GM23248 (cell line): ENCODE measurements around the gene FAM25C. TPM values are rescaled to one million over a fixed set of nuclear protein-coding genes. Genes with fewer than 3 reads are reported as not detected.
"Not testable (repeated sequence)": the region's sequence is repeated elsewhere in the genome, so short reads cannot be mapped to it uniquely, and the experiment has no call there.

Experiments used
- DNase-seq: peaks from one replicate; pipeline ENCODE4 v3.0.0-alpha.2; 2015
- H2AFZ ChIP-seq: fragments of 200-600 bp; sonication (generic); 2 replicates; pipeline ENCODE4 v1.6.1; 2016; ENCODE audit warnings: antibody characterized with exemption
- H3F3A ChIP-seq: fragments of 200-600 bp; sonication (generic); 2 replicates; pipeline ENCODE4 v1.6.1; 2016; ENCODE audit warnings: mild to moderate bottlenecking, antibody characterized with exemption, mixed run types; ENCODE audit not compliant: insufficient read depth
- H3K27ac ChIP-seq: fragments of 200-600 bp; sonication (generic); 2 replicates; pipeline ENCODE4 v1.5.1; 2016; ENCODE audit warnings: mild to moderate bottlenecking
- H3K27me3 ChIP-seq: fragments of 200-600 bp; sonication (generic); replicated peaks from 2 replicates; pipeline ENCODE4 v1.6.1; 2016; ENCODE audit warnings: mild to moderate bottlenecking; ENCODE audit not compliant: insufficient read depth
- H3K36me3 ChIP-seq: fragments of 200-600 bp; sonication (generic); 2 replicates; pipeline ENCODE4 v1.6.1; 2016; ENCODE audit warnings: low read depth, mild to moderate bottlenecking
- H3K4me1 ChIP-seq: fragments of 200-600 bp; sonication (generic); 2 replicates; pipeline ENCODE4 v1.6.1; 2016; ENCODE audit warnings: mild to moderate bottlenecking; ENCODE audit not compliant: insufficient read depth
- H3K4me2 ChIP-seq: fragments of 200-600 bp; sonication (generic); one replicate; pipeline ENCODE4 v1.6.1; 2016; ENCODE audit warnings: mild to moderate bottlenecking; ENCODE audit not compliant: unreplicated experiment
- H3K4me3 ChIP-seq: fragments of 200-600 bp; sonication (generic); 2 replicates; pipeline ENCODE4 v1.5.1; 2016; ENCODE audit warnings: mild to moderate bottlenecking
- H3K79me2 ChIP-seq: fragments of 200-600 bp; sonication (generic); 2 replicates; pipeline ENCODE4 v1.6.1; 2016; ENCODE audit warnings: mild to moderate bottlenecking; ENCODE audit not compliant: insufficient read depth
- H3K9ac ChIP-seq: fragments of 200-600 bp; sonication (generic); 2 replicates; pipeline ENCODE4 v1.6.1; 2016; ENCODE audit warnings: mild to moderate bottlenecking
- H3K9me2 ChIP-seq: fragments of 200-600 bp; sonication (generic); 2 replicates; pipeline ENCODE4 v1.6.1; 2016; ENCODE audit warnings: mixed run types, mild to moderate bottlenecking, moderate library complexity; ENCODE audit not compliant: insufficient read depth
- H3K9me3 ChIP-seq: fragments of 200-600 bp; sonication (generic); one replicate; pipeline ENCODE4 v1.6.1; 2017; ENCODE audit warnings: low read depth
- H4K20me1 ChIP-seq: fragments of 200-600 bp; sonication (generic); 2 replicates; pipeline ENCODE4 v1.6.0; 2016; ENCODE audit not compliant: insufficient read depth
- WGBS, 2 experiments: methylation state at CpG; one replicate each; pipeline ENCODE4 v1.1.6; 2015 to 2017; ENCODE audit warnings: low lambda C conversion rate in 2 of 2, low coverage in 1 of 2; ENCODE audit errors: missing lambda C conversion rate in 2 of 2; 5-methylcytosine and 5-hydroxymethylcytosine counted together
- in situ Hi-C: fragments of 300-500 bp; cut with MboI; formaldehyde crosslinking; loops from 2 replicates; pipeline ENCODE4 v1.15.0; 2020
- polyA plus RNA-seq: library from polyadenylated mRNA; unstranded; fragments of >200 nt; fragmentation: Nextera tagmentation; extraction: Ambion mirVana; gene quantifications from 2 replicates; pipeline ENCODE4 v1.2.1, GENCODE V29; 2016
- total RNA-seq: library from RNA; depleted of rRNA; stranded (reverse); fragments of >200 nt; shearing (Covaris generic); gene quantifications from 2 replicates; pipeline ENCODE4 v1.2.3, GENCODE V29; 2014

FAM25C gene
- total and polyA plus RNA-seq, 2 experiments from 2014 or later = not detected

DNA sequence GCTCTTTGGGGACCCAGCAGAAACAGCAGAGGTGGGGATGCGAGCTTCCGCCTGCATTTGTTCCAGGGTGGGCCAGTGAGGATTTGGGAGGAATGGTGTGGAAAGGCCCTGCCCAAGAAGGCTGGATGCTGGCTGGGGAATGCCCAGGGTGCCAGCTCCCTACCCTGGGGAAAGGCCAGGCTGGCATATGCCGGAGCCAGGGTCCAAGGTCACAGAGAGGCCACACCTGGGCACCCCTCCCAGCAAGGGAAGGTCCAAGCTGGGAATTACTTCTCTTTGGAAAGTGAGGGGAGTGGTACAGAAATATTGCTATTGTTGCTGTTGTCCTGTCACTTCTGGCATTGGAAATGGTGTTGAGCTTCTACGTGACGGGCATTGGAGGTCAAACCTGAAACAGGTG is 28.0 kb downstream of the FAM25C start:
- H3K36me3 ChIP-seq, H3K79me2 ChIP-seq, H2AFZ ChIP-seq, H3K9me2 ChIP-seq, in situ Hi-C loops, H3K27ac ChIP-seq, H3F3A ChIP-seq, H3K9me3 ChIP-seq, H3K4me1 ChIP-seq, H4K20me1 ChIP-seq, H3K4me3 ChIP-seq, DNase-seq, H3K4me2 ChIP-seq, H3K9ac ChIP-seq, H3K27me3 ChIP-seq: not testable (repeated sequence)
- WGBS, 2 experiments = no CpG with 5 or more reads among the region's 5 CpGs

DNA sequence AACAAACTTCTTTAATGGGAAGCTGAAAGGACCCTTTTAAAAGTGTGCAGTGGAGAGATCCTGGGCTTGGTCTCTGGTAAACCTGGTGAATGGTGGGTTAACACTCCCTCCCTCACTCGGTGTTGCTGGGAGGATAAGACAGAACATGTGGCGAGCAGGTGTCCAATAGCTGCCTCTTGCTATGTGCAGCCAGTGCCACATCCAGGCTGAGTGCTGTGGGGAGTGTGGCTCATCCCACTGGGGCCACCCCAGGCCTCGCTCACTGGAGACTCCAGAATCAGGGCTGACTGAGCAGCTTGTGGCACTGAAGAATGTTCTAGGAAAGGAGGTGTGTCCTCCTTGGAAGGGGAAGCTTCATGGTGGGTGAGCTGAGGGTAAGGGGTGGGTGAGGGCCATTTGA is 29.5 kb downstream of the FAM25C start:
- 50 to 55% methylated on average over 3 of the region's 3 CpGs for WGBS, 2 experiments
- H3K9ac ChIP-seq, H3K36me3 ChIP-seq, H3K4me2 ChIP-seq, H3K27ac ChIP-seq, H3K4me3 ChIP-seq, in situ Hi-C loops, H3F3A ChIP-seq, H2AFZ ChIP-seq, H3K9me3 ChIP-seq, H3K4me1 ChIP-seq, DNase-seq, H3K79me2 ChIP-seq, H3K9me2 ChIP-seq, H3K27me3 ChIP-seq, H4K20me1 ChIP-seq: not testable (repeated sequence)

DNA sequence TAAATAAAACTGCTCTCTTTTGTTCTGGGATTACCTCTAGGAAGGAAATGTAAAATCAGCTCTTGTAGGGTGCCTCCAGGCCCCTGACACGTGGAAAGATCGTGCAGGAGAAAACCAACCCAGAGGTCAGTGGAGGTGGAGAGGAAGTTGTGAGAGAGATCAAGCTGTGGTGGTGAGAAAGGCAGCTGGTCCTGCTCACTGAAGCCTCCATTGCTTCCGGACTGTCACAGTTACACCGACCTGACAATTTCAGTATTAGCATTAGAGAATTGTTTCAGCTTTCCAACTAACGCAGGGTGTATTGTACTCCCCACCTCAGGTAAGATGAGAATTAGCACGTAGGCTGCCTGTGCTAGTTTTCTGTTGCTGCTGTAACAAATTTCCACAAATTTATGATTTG is 30.6 kb downstream of the FAM25C start:
- H3K9ac ChIP-seq, H3K79me2 ChIP-seq, H3K4me1 ChIP-seq, in situ Hi-C loops, H3K9me2 ChIP-seq, H3K9me3 ChIP-seq, H3K27me3 ChIP-seq, H3F3A ChIP-seq, H3K27ac ChIP-seq, H3K36me3 ChIP-seq, H3K4me2 ChIP-seq, H3K4me3 ChIP-seq, H4K20me1 ChIP-seq, H2AFZ ChIP-seq, DNase-seq: not testable (repeated sequence)
- WGBS, 2 experiments = 78 to 80% methylated on average over 4 to 5 of the region's 6 CpGs

DNA sequence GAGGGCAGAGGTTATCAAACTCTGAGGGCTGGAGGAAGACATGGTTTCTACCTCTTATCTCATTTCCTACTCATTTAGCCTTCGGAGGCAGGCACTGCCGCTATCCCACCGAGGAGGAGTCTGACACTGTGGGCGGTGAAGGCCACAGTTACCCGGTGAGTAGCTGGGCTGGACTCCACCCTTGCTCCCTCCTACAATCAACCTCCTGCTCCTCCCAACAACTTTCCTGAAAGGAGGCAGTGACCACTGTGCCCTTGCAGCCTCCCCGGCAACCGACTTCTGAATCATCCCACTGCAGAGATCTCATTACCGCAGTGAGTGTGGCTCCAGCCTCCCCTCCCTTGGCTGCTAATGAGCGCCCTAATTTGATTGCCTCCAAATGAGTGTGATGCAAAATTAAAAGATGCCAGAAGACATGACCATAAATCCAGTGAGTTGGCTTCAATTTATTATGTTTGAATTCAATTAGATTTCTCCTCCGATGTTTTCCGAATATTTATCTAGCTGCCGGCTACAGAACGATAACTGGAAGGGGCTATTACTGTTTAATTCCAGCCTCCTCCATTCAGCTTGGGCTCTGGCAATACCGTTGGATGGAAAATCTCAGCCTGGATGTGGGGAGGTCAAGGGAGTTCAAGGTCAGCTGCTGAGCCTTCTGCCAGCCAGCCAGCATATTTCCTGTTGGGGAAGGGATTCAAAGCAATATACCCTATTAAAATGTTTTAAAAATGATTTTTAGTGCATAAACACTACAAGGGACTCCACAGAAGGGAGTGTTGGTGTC is 35.1 kb downstream of the FAM25C start:
- H3K4me2 ChIP-seq, H3F3A ChIP-seq, H3K27ac ChIP-seq, H3K4me1 ChIP-seq, H4K20me1 ChIP-seq, H3K9me2 ChIP-seq, H3K9me3 ChIP-seq, H3K4me3 ChIP-seq, H2AFZ ChIP-seq, H3K27me3 ChIP-seq, H3K79me2 ChIP-seq, H3K36me3 ChIP-seq, DNase-seq, in situ Hi-C loops, H3K9ac ChIP-seq: not testable (repeated sequence)
- 9 to 16% methylated on average over 5 of the region's 14 CpGs for WGBS, 2 experiments

DNA sequence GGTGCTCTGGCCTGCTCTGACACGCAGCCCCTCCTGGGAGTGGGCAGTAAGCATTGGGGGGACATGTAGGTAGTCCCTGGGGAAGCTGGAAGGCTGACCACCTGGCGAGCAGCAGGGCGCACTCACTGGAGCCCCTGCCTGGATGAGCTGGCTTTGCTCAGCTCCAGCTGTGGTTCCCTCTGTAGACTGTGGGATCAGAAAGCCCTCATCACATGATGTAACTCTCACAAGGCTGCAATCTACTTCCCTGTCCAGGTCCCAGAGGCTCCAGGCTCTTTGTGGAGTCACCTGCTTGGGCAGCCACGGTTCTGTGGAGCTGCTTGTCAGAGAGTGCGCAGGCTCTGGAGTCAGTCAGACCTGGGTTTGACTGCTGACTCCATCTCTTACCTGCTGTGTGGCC is 36.8 kb downstream of the FAM25C start:
- DNase-seq, H3K27ac ChIP-seq, H3K27me3 ChIP-seq, H3K9me2 ChIP-seq, in situ Hi-C loops, H3K4me2 ChIP-seq, H3K36me3 ChIP-seq, H3K4me1 ChIP-seq, H4K20me1 ChIP-seq, H2AFZ ChIP-seq, H3K9me3 ChIP-seq, H3K79me2 ChIP-seq, H3K9ac ChIP-seq, H3F3A ChIP-seq, H3K4me3 ChIP-seq: not testable (repeated sequence)
- WGBS, 2 experiments = no CpG with 5 or more reads among the region's 5 CpGs

DNA sequence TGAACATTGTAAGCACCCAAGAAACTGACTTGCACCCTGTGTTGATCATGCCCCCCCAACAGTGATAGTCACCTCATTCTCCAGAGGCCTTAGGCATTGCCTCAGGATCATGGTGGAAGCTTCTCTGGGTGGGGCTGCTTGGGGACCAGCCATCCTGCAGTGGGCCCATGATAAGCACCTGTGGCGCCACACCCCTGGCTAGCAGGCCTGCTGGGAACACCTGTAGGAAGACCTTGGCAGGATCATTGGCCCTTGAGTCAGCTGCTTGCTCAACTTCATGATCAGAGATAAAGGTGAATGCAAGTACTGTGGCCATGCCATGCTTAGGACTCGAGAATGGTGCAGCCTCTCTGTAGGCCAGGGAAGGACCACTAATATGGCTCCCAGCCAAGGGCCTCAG is 38.9 kb downstream of the FAM25C start:
- H3K27ac ChIP-seq, H3F3A ChIP-seq, H3K9ac ChIP-seq, H3K36me3 ChIP-seq, H3K27me3 ChIP-seq, H3K79me2 ChIP-seq, H2AFZ ChIP-seq, H3K9me2 ChIP-seq, H3K4me3 ChIP-seq, H3K4me1 ChIP-seq, H3K9me3 ChIP-seq, in situ Hi-C loops, H3K4me2 ChIP-seq, DNase-seq, H4K20me1 ChIP-seq: not testable (repeated sequence)
- WGBS, 2 experiments = no CpG with 5 or more reads among the region's 2 CpGs

DNA sequence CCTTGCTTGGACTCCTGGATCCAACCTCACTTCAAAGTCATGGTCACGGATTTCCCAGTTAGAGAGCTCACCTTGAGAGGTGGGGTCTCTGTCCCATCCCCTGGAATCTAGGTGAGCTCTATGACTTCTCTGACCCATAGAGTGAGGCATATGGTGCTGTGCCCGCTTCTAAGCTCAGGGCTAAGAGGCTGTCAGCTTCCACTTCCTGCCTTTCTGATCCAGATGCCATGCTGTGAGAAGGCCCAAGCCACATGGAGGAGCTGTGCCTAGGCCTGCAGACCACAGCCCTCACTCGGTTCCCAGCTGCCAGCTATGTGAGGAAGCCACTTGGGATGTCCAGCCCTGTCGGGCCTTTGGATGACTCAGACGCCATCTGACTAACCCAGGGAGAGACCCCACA is 39.9 kb downstream of the FAM25C start:
- WGBS, 2 experiments = 39 to 47% methylated on average over 4 of the region's 5 CpGs
- H3F3A ChIP-seq, H3K9me3 ChIP-seq, H3K9me2 ChIP-seq, DNase-seq, in situ Hi-C loops, H3K4me2 ChIP-seq, H3K36me3 ChIP-seq, H3K27ac ChIP-seq, H3K4me3 ChIP-seq, H3K27me3 ChIP-seq, H3K9ac ChIP-seq, H3K79me2 ChIP-seq, H4K20me1 ChIP-seq, H3K4me1 ChIP-seq, H2AFZ ChIP-seq: not testable (repeated sequence)

DNA sequence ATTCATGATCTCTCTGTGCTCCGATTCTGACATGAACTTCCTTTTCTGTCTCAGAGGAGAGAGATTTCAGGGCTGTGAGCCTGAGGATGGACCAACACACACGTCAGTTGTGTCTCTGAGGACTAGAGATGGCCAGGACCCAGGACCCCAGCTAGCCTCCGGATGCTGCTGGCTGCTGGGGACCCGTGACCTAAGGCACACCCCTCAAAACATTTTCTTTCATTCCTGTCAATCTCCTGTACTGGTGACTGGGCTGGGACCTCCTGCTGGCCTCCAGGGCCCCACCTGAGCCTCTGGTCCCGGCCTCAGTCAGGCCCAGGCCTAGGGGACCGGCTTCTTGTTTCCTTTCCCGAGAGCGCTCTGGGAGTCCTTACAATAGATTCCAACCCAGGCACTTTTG is 42.4 kb downstream of the FAM25C start:
- DNase-seq, H3K36me3 ChIP-seq, H3K9me3 ChIP-seq, H3K9me2 ChIP-seq, H4K20me1 ChIP-seq, H3K9ac ChIP-seq, H3K27ac ChIP-seq, H3K27me3 ChIP-seq, in situ Hi-C loops, H3K4me1 ChIP-seq, H3F3A ChIP-seq, H3K4me3 ChIP-seq, H3K79me2 ChIP-seq, H2AFZ ChIP-seq, H3K4me2 ChIP-seq: not testable (repeated sequence)
- WGBS, 2 experiments = 78 to 80% methylated on average over 8 of the region's 8 CpGs
